ENCODE measurements around the gene BRICD5. TPM values are rescaled to one million over a fixed set of nuclear protein-coding genes. Genes with fewer than 3 reads are reported as not detected.
A peak's percentile ranks its signal among the peaks of the same experiment; 100 is the strongest.

Gene BRICD5
- total RNA-seq, 1 experiment from 2014 or later, result 3.9 TPM

GRCh38 chr16:2190659-2191445 lies 19.8 kb downstream of the BRICD5 start:
- no peak overlapping the region for H3K4me3 ChIP-seq (ENCODE audit: insufficient read depth, low read depth, low read length)
- no peaks in the 10 kb centered on the region for H3K36me3 ChIP-seq (replicated peaks; ENCODE audit: control insufficient read depth, insufficient read depth, low read length)
- peaks cover 9% of the 10 kb centered on the region for H3K27me3 ChIP-seq (ENCODE audit: control insufficient read depth, insufficient read depth, low read length)
- DNase-seq, result no peak

- no peak for DNase-seq
- no peaks in the 10 kb centered on the region for H3K36me3 ChIP-seq (replicated peaks; ENCODE audit: control insufficient read depth, insufficient read depth, low read length)
- peaks cover 2% of the 10 kb centered on the region; the same call in 1 of the 2 replicates for H3K27me3 ChIP-seq (ENCODE audit: control insufficient read depth, insufficient read depth, low read length)
- no peak overlapping the region for H3K4me3 ChIP-seq (ENCODE audit: insufficient read depth, low read depth, low read length)
Observed at GRCh38 chr16:2190002-2190658, 20.5 kb downstream of the BRICD5 start.

GRCh38 chr16:2189252-2189893 lies 21.3 kb downstream of the BRICD5 start:
- no peak overlapping the region for H3K4me3 ChIP-seq (ENCODE audit: insufficient read depth, low read depth, low read length)
- no peak for DNase-seq
- H3K27me3 ChIP-seq (ENCODE audit: control insufficient read depth, insufficient read depth, low read length), result no peaks in the 10 kb centered on the region; the same call in 1 of the 2 replicates
- no peaks in the 10 kb centered on the region for H3K36me3 ChIP-seq (replicated peaks; ENCODE audit: control insufficient read depth, insufficient read depth, low read length)

DNA sequence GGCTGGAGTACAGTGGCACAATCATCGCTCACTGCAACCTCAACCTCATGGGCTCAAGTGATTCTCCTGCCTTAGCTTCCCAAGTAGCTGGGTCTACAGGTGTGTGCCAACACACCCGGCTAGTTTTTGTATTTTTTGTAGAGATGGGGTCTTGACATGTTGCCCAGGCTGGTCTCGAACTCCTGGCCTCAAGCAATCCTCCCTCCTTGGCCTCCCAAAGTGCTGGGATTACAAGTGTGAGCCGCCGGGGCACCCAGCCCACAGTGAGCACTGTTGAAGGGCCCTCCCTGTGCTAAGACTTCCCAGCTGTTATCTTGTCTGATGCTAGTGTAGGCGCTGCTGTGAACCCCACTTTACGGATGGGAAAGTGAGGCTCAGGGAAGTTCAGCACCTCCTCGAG lies 22.3 kb downstream of the BRICD5 start:
- Histone ChIP-seq H3K4me3 (ENCODE audit: insufficient read depth, low read depth, low read length) (no peak overlapping the region), H3K36me3 (replicated peaks; ENCODE audit: control insufficient read depth, insufficient read depth, low read length) (no peaks in the 10 kb centered on the region), H3K27me3 (ENCODE audit: control insufficient read depth, insufficient read depth, low read length) (no peaks in the 10 kb centered on the region)
- no peak for DNase-seq

DNA sequence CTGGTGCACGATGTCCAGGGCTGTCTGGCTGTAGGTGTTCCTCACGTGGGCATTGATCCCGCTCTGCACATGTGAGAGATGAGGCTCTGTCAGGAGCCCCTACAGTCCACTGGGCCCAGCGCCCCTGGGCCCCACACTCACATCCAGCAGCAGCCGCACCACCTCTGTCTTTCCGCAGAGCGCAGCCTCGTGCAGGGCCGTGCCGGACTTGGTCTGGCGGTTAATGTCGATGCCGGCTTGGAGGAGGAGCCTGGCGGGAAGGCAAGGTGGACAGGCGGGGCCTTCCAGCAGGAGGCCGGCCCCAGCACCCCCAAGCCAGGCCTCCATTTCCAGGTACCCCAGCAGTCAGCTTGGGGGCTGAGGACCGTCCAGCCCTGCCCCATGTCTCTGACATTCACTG lies 23.5 kb downstream of the BRICD5 start:
- Histone ChIP-seq H3K36me3 (replicated peaks; ENCODE audit: control insufficient read depth, insufficient read depth, low read length) (no peaks in the 10 kb centered on the region), H3K27me3 (ENCODE audit: control insufficient read depth, insufficient read depth, low read length) (no peaks in the 10 kb centered on the region), H3K4me3 (ENCODE audit: insufficient read depth, low read depth, low read length) (no peak overlapping the region)
- DNase-seq, result no peak

DNA sequence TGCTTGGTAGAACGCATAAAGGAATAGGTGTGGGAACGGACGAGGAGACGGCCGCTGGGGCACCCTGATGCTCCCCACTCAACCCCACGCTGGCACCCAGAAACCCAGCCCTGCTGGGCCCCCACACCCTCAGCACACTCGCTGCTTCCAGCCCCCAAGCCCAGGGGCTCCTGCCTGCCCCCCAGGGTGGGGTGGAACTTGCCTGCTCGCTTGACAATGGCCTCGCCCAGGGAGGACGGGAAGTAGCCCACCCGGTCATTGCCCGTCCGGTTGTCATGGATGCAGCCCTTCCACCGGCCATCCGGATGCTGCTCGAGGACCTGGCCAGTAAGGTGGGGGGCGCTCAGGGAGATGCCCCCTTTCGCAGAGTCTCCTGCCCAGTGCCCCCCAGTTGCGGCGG lies 24.2 kb downstream of the BRICD5 start:
- H3K4me3 ChIP-seq (ENCODE audit: insufficient read depth, low read depth, low read length), result no peak overlapping the region
- no peaks in the 10 kb centered on the region for H3K36me3 ChIP-seq (replicated peaks; ENCODE audit: control insufficient read depth, insufficient read depth, low read length)
- DNase-seq, result no peak

DNA sequence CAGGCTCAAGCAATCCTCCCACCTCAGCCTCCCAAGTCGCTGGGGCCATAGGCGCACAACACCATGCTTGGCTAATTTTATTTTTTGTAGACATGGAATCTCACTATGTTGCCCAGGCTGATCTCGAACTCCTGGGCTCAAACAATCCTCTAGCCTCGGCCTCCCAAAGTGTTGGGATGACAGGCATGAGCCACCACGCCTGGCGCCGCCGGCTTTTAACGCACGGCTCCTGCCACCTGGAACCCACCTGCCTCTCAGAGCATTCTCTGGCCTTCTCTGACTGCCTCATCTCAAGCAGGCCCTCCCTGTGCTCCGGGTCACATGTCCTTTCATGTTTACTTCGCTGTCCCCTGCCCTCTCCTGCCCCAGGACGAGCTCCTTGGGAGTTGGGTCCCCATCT lies 24.6 kb downstream of the BRICD5 start:
- DNase-seq, result no peak
- Histone ChIP-seq H3K27me3 (ENCODE audit: control insufficient read depth, insufficient read depth, low read length) (no peaks in the 10 kb centered on the region), H3K4me3 (ENCODE audit: insufficient read depth, low read depth, low read length) (no peak overlapping the region), H3K36me3 (replicated peaks; ENCODE audit: control insufficient read depth, insufficient read depth, low read length) (no peaks in the 10 kb centered on the region)

More for the DNA sequence above, 24.2 kb downstream of the BRICD5 start:
- H3K27me3 ChIP-seq (ENCODE audit: control insufficient read depth, insufficient read depth, low read length), result no peaks in the 10 kb centered on the region

- Histone ChIP-seq H3K4me3 (ENCODE audit: insufficient read depth, low read depth, low read length) (no peak overlapping the region), H3K27me3 (ENCODE audit: control insufficient read depth, insufficient read depth, low read length) (no peaks in the 10 kb centered on the region), H3K36me3 (replicated peaks; ENCODE audit: control insufficient read depth, insufficient read depth, low read length) (no peaks in the 10 kb centered on the region)
- DNase-seq, result no peak
Observed at GRCh38 chr16:2184962-2185361, 25.7 kb downstream of the BRICD5 start.

DNA sequence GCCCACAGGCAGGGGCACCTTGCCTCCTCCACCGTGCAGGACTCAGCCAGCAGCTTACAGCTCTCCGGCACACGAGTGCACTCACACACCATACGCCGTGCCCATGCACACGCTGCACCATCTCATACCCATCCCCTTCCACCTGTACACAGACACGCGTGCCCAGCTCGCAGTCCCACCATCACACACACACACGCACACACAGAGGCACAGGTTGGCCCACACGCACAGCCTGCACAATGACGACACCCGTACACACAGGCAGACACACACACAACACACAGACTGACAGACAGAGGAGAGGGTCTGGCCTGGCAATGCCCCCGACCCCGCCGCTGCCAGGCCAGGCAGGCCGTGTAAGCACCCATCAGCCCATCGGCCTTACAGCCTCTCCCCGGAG lies 26.3 kb downstream of the BRICD5 start:
- no peak overlapping the region for H3K4me3 ChIP-seq (ENCODE audit: insufficient read depth, low read depth, low read length)
- H3K36me3 ChIP-seq (replicated peaks; ENCODE audit: control insufficient read depth, insufficient read depth, low read length), result no peaks in the 10 kb centered on the region
- 0 out of 2 replicates have a peak, but pooled peaks cover under 1% of the 10 kb centered on the region for H3K27me3 ChIP-seq (ENCODE audit: control insufficient read depth, insufficient read depth, low read length)
- no peak for DNase-seq

- Histone ChIP-seq H3K27me3 (ENCODE audit: control insufficient read depth, insufficient read depth, low read length) (0 out of 2 replicates have a peak, but pooled peaks cover 3% of the 10 kb centered on the region), H3K36me3 (replicated peaks; ENCODE audit: control insufficient read depth, insufficient read depth, low read length) (no peaks in the 10 kb centered on the region), H3K4me3 (ENCODE audit: insufficient read depth, low read depth, low read length) (no peak overlapping the region)
- no peak for DNase-seq
Observed at GRCh38 chr16:2183671-2184070, 27.0 kb downstream of the BRICD5 start.

DNA sequence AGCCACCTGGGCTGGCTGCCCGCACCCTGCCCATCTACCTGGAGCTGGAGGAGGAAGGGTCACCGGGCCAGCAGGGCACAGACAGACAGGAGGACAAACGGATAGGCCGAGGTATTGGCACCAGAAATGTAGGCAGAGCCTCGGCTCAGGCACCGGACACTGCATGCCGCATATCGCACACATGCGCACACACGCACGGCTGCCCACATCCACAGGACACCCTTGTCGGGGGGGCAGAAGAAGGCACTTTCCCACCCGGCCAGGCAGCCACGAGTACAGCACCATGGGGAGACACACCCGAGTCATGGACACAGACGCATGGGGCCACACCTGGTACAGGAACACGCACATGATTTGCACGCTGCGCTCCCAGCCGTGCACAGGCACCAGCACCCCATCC lies 28.7 kb downstream of the BRICD5 start:
- no peak overlapping the region for H3K4me3 ChIP-seq (ENCODE audit: insufficient read depth, low read depth, low read length)
- 0 out of 2 replicates have a peak, but pooled peaks cover 3% of the 10 kb centered on the region for H3K27me3 ChIP-seq (ENCODE audit: control insufficient read depth, insufficient read depth, low read length)
- H3K36me3 ChIP-seq (replicated peaks; ENCODE audit: control insufficient read depth, insufficient read depth, low read length), result peaks cover 2% of the 10 kb centered on the region; the same call in 1 of the 2 replicates
- DNase-seq, result no peak

- Histone ChIP-seq H3K36me3 (replicated peaks; ENCODE audit: control insufficient read depth, insufficient read depth, low read length) (peaks cover 2% of the 10 kb centered on the region; the same call in 1 of the 2 replicates), H3K4me3 (ENCODE audit: insufficient read depth, low read depth, low read length) (no peak overlapping the region), H3K27me3 (ENCODE audit: control insufficient read depth, insufficient read depth, low read length) (0 out of 2 replicates have a peak, but pooled peaks cover 3% of the 10 kb centered on the region)
- DNase-seq, result peak; percentile 91
Observed at GRCh38 chr16:2180962-2181923, 29.4 kb downstream of the BRICD5 start.

- Histone ChIP-seq H3K4me3 (ENCODE audit: insufficient read depth, low read depth, low read length) (no peak overlapping the region), H3K36me3 (replicated peaks; ENCODE audit: control insufficient read depth, insufficient read depth, low read length) (peaks cover 2% of the 10 kb centered on the region; the same call in 1 of the 2 replicates), H3K27me3 (ENCODE audit: control insufficient read depth, insufficient read depth, low read length) (0 out of 2 replicates have a peak, but pooled peaks cover 3% of the 10 kb centered on the region)
- DNase-seq, result no peak
Observed at GRCh38 chr16:2180461-2180860, 30.2 kb downstream of the BRICD5 start.

DNA sequence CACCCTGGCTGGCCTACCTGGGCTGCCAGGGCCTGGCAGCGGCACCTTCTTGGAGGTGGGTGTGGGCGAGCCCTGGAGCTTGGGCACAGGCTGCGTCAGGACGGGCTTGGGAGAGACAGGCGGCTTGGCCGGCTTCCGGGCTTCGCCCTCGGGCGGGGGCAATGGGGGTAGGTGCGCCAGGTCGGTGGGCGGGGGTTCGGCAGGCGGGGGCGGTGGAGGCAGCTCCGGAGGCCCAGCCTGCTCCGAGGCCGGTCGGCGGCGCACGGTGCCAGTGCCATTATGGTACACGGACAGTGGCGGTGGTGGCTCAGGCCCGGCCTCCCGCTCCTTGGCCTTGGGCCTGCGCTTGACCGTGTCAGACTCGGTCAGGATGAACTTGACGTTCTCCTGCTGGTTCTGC lies 31.1 kb downstream of the BRICD5 start:
- peak; percentile 66 for DNase-seq
- H3K36me3 ChIP-seq (replicated peaks; ENCODE audit: control insufficient read depth, insufficient read depth, low read length), result peaks cover 6% of the 10 kb centered on the region
- no peak overlapping the region for H3K4me3 ChIP-seq (ENCODE audit: insufficient read depth, low read depth, low read length)
- H3K27me3 ChIP-seq (ENCODE audit: control insufficient read depth, insufficient read depth, low read length), result 0 out of 2 replicates have a peak, but pooled peaks cover 3% of the 10 kb centered on the region

All from H7 (cell line).